Thyroid gland (tissue), 4 donors: ENCODE results near the gene MALAT1.

ENCODE experiments used
- POLR2A ChIP-seq, 2 donors: fragments of 450-650 bp; IDR thresholded peaks; one replicate each; pipeline ENCODE4 v1.6.1; 2017; ENCODE audit warnings: antibody characterized with exemption in 2 of 2, mild to moderate bottlenecking in 2 of 2, moderate library complexity in 1 of 2
- TF ChIP-seq, protein P1 (sequence below), 6 experiments: fragments of 200-600 bp in 3 of 6; fragments of 450-650 bp in 3 of 6; sonication (generic) in 3 of 6; IDR thresholded peaks; one replicate each; pipeline ENCODE4 v1.5.1; 2016 to 2019; ENCODE audit warnings: antibody characterized with exemption in 6 of 6, mild to moderate bottlenecking in 2 of 6, inconsistent platforms in 1 of 6, moderate library complexity in 1 of 6

DNA sequence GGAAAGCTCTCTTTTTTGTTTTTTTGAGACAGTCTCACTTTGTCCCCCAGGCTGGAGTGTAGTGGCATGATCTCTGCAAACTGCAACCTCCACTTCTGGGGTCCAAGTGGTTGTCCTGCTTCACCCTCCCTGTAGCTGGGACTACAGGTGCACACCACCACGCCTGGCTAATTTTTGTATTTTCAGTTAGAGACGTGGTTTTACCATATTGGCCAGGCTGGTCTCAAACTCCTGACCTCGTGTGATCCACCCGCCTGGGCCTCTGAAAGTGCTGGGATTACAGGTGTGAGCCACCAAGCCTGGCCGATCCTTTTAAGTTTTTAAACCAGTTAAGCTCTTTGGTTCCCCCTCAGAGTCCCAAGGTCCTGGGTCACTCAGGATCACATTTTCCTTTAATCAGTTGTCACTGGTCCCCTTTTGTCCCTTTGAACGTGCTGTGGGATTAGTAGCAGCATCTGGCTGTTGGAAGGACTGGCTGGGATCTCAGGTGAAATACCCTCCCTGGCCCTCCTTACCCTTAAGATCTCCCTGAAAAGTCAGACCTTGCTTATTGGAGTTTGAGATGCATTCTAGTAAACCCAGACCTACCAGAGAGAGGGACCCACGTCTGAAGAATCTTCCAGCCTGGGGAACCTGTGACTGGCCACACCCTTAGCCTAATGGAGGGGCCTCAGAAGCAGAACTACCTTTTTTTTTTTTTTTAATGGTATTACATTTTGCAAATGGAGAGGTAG, 8.1 kb downstream of the MALAT1 start:
- TF ChIP-seq, protein P1, sequence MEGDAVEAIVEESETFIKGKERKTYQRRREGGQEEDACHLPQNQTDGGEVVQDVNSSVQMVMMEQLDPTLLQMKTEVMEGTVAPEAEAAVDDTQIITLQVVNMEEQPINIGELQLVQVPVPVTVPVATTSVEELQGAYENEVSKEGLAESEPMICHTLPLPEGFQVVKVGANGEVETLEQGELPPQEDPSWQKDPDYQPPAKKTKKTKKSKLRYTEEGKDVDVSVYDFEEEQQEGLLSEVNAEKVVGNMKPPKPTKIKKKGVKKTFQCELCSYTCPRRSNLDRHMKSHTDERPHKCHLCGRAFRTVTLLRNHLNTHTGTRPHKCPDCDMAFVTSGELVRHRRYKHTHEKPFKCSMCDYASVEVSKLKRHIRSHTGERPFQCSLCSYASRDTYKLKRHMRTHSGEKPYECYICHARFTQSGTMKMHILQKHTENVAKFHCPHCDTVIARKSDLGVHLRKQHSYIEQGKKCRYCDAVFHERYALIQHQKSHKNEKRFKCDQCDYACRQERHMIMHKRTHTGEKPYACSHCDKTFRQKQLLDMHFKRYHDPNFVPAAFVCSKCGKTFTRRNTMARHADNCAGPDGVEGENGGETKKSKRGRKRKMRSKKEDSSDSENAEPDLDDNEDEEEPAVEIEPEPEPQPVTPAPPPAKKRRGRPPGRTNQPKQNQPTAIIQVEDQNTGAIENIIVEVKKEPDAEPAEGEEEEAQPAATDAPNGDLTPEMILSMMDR (IDR thresholded peaks at IDR 0.05), result no peak
- peak in 1 of 2 donors; percentile 73 for TF ChIP-seq POLR2A (IDR thresholded peaks at IDR 0.05)
